ENCODE measurements around the gene POLR3F.

DNA sequence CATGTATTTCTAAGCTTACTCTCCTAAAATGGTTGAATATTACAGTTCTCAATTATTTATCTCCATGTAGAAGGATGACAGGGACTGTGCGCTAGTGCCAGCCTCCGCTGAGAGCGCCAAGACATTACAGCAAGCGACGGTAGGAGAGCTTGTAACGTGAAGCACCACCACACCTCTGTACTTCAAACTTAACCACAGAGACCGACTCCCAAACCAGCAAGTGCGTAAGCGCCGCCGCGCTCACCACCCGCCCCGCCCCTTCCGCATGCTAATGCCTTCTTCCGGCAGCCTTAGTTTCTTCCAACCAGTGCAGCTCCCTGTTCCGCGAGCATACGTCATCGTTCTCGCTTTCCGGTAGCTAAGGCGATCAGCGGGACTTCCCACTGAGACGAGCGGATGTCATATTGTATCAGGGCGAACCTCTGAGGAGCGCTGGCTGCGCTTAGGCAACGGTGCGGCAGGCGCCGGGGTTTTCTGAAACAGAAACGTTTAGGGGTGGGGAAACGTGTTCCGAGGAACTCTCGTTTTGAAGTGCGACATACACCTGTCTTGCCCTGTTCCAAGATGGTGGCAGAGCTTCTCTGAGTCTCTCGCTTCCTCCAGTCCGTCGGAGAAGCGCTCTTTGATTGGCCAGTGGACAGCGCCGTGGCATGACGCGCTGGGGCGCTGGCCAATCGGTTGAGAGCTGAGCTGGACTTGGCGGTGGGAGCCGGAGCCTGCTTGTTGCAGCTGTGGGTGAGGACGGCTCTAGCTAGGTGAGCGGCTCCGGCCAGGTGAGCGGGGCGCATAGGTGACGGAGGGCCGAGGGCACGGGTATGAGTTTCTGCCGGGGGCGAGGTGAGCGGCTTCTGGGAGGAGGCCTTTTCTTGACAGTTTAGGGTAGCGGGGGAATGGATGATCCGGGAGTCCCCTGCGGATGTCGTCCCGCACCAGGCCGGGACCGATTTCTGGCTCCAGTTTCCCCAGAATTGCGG is 40.3 kb downstream of the POLR3F start, which contains the start of gene SEC23B:
- TF ChIP-seq CTCF (IDR thresholded peaks at IDR 0.05; ENCODE audit: low read depth, low read length, missing input control): no peak
- peak; percentile 92 for TF ChIP-seq ZBTB33 (IDR thresholded peaks at IDR 0.05)

Measured in liver (tissue), 2 donors.